ENCODE results near the gene CHST15.
"Not testable (repeated sequence)": the region's sequence is repeated elsewhere in the genome, so short reads cannot be mapped to it uniquely, and the experiment has no call there.

The CHST15 gene

GRCh38 chr10:124098575-124098974 is 5.2 kb upstream of the CHST15 start:
- peaks cover 15 to 19% of the 10 kb centered on the region in 2 experiments for H3K4me1 ChIP-seq (ENCODE audit: control insufficient read depth in 1 of 2, insufficient read depth in 1 of 2, low read depth in 1 of 2, low read length in 1 of 2)
- peaks cover 44% of the 10 kb centered on the region for H3K27me3 ChIP-seq
- TF ChIP-seq, protein P1, sequence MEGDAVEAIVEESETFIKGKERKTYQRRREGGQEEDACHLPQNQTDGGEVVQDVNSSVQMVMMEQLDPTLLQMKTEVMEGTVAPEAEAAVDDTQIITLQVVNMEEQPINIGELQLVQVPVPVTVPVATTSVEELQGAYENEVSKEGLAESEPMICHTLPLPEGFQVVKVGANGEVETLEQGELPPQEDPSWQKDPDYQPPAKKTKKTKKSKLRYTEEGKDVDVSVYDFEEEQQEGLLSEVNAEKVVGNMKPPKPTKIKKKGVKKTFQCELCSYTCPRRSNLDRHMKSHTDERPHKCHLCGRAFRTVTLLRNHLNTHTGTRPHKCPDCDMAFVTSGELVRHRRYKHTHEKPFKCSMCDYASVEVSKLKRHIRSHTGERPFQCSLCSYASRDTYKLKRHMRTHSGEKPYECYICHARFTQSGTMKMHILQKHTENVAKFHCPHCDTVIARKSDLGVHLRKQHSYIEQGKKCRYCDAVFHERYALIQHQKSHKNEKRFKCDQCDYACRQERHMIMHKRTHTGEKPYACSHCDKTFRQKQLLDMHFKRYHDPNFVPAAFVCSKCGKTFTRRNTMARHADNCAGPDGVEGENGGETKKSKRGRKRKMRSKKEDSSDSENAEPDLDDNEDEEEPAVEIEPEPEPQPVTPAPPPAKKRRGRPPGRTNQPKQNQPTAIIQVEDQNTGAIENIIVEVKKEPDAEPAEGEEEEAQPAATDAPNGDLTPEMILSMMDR (IDR thresholded peaks at IDR 0.05), result no peak
- H3K9me3 ChIP-seq, result no peaks in the 10 kb centered on the region
- H3K4me3 ChIP-seq (ENCODE audit: low read depth in 1 of 2, low read length in 1 of 2), result no peak overlapping the region
- H3K27ac ChIP-seq, result no peak overlapping the region
- H3K36me3 ChIP-seq, result no peaks in the 10 kb centered on the region

DNA sequence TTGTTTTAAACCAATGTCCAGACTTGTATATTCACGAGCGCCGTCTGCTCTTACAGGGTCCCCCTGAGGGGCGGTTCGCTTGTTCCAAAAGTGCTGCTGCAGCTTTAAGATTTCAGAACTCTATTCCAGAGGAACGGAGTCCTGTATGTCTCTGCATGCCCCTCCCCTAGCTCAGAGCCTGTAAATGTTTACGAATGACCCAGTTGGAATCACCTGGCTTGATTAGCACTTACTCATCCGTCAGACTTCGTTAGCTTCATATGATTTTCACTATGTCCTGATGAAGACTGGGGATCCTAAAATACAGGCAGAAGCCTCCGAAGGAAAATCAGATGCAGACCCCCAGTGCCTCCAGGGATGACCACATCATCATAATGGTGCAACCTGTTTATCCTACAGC is 4.5 kb upstream of the CHST15 start:
- TF ChIP-seq, protein P1 (IDR thresholded peaks at IDR 0.05), result no peak
- Histone ChIP-seq H3K27ac (no peak overlapping the region), H3K27me3 (peaks cover 44% of the 10 kb centered on the region), H3K36me3 (no peaks in the 10 kb centered on the region), H3K4me3 (ENCODE audit: low read depth in 1 of 2, low read length in 1 of 2) (no peak overlapping the region), H3K9me3 (no peaks in the 10 kb centered on the region), H3K4me1 (ENCODE audit: control insufficient read depth in 1 of 2, insufficient read depth in 1 of 2, low read depth in 1 of 2, low read length in 1 of 2) (peaks cover 15 to 19% of the 10 kb centered on the region in 2 experiments)

- H3K4me1 ChIP-seq (ENCODE audit: control insufficient read depth in 1 of 2, insufficient read depth in 1 of 2, low read depth in 1 of 2, low read length in 1 of 2), result peaks cover 15 to 19% of the 10 kb centered on the region in 2 experiments
- H3K27me3 ChIP-seq, result peaks cover 44% of the 10 kb centered on the region
- TF ChIP-seq, protein P1 (IDR thresholded peaks at IDR 0.05), result no peak
- no peaks in the 10 kb centered on the region for H3K36me3 ChIP-seq
- H3K9me3 ChIP-seq, result no peaks in the 10 kb centered on the region
- no peak overlapping the region for H3K27ac ChIP-seq
- H3K4me3 ChIP-seq (ENCODE audit: low read depth in 1 of 2, low read length in 1 of 2), result no peak overlapping the region
Observed at GRCh38 chr10:124096494-124096893, 3.1 kb upstream of the CHST15 start.

DNA sequence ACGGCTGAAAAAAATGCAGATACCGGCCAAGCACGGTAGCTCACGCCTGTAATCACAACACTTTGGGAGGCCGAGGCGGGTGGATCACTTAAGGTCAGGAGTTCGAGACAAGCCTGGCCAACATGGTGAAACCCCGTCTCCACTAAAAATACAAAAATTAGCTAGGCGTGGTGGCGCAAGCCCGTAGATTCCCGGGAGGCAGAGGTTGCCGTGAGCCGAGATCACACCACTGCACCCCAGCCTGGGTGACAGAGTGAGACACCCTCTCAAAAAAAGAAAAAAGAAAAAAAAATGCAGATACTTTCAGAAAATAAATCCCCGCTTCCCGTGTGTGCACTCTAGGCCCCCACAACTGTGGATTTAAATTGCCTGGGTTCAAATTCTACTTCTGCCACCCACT is 2.4 kb upstream of the CHST15 start:
- not testable (repeated sequence) for H3K36me3 ChIP-seq; H3K27ac ChIP-seq; H3K9me3 ChIP-seq; H3K4me3 ChIP-seq (ENCODE audit: low read depth in 1 of 2, low read length in 1 of 2)
- Histone ChIP-seq H3K27me3 (peaks cover 44% of the 10 kb centered on the region), H3K4me1 (ENCODE audit: control insufficient read depth in 1 of 2, insufficient read depth in 1 of 2, low read depth in 1 of 2, low read length in 1 of 2) (peaks cover 21 to 22% of the 10 kb centered on the region in 2 experiments)

GRCh38 chr10:124095096-124095495 is 1.7 kb upstream of the CHST15 start:
- no peaks in the 10 kb centered on the region for H3K9me3 ChIP-seq
- H3K36me3 ChIP-seq, result peaks cover 8% of the 10 kb centered on the region
- H3K4me3 ChIP-seq (ENCODE audit: low read depth in 1 of 2, low read length in 1 of 2), result peak overlapping the region; percentile 89 to 100
- H3K27me3 ChIP-seq, result peaks cover 46% of the 10 kb centered on the region
- peak overlapping the region; percentile 14 for H3K27ac ChIP-seq
- TF ChIP-seq, protein P1 (IDR thresholded peaks at IDR 0.05), result no peak
- H3K4me1 ChIP-seq (ENCODE audit: control insufficient read depth in 1 of 2, insufficient read depth in 1 of 2, low read depth in 1 of 2, low read length in 1 of 2), result peaks cover 28 to 29% of the 10 kb centered on the region in 2 experiments

- Histone ChIP-seq H3K4me1 (ENCODE audit: control insufficient read depth in 1 of 2, insufficient read depth in 1 of 2, low read depth in 1 of 2, low read length in 1 of 2) (peaks cover 35 to 36% of the 10 kb centered on the region in 2 experiments), H3K4me3 (ENCODE audit: low read depth in 1 of 2, low read length in 1 of 2) (peak overlapping the region; percentile 89 to 100), H3K27ac (peak overlapping the region; percentile 100), H3K36me3 (peaks cover 15% of the 10 kb centered on the region), H3K27me3 (peaks cover 53% of the 10 kb centered on the region), H3K9me3 (no peaks in the 10 kb centered on the region)
- TF ChIP-seq, protein P1 (IDR thresholded peaks at IDR 0.05), result no peak
Observed at GRCh38 chr10:124094419-124094785, 1.0 kb upstream of the CHST15 start.
